Endothelial cell of umbilical vein (primary cell): ENCODE results near the gene RMDN2. TPM values are rescaled to one million over a fixed set of nuclear protein-coding genes. Genes with fewer than 3 reads are reported as not detected.

Experiments used
- BruUV-seq: library from RNA; stranded (reverse); fragments of 400-500 nt; replicated peaks from 2 replicates; lab custom pipeline; 2021; lab: Mats Ljungman, UMichigan
- CTCF ChIA-PET: fragments of 300-600, 350-600 bp; sonication (Branson Sonifier 250); formaldehyde crosslinking; loops from one replicate; lab custom pipeline; 2021; ENCODE audit warnings: antibody characterized with exemption, inconsistent platforms; lab: Charles Lee
- POLR2A ChIA-PET: fragments of 300-600, 350-600 bp; sonication (Branson Sonifier 250); formaldehyde crosslinking; loops from one replicate; lab custom pipeline; 2021; ENCODE audit warnings: antibody characterized with exemption, inconsistent platforms; lab: Charles Lee
- DNase-seq: peaks from one replicate; pipeline ENCODE4 v3.0.0-alpha.2; 2011; ENCODE audit warnings: low read depth, low spot score
- FAIRE-seq: peaks from 2 replicates; lab custom pipeline; 2011; peaks lifted over from hg19 to GRCh38; lab: Jason Lieb, UNC
- H2AFZ ChIP-seq: 2 replicates; pipeline ENCODE4 v1.6.0; 2012; ENCODE audit warnings: low read depth, low read length, control low read depth, inconsistent platforms
- H3K27ac ChIP-seq: 2 replicates; pipeline ENCODE4 v1.5.1; 2011; ENCODE audit warnings: low read depth, mild to moderate bottlenecking, control low read depth, low read length, moderate library complexity; ENCODE audit not compliant: insufficient read depth
- H3K27me3 ChIP-seq, 2 experiments: 2 replicates each; pipeline versions ENCODE4 v1.6.0 to v1.6.1; 2011; ENCODE audit warnings: low read length in 2 of 2, mixed read lengths in 1 of 2; ENCODE audit not compliant: control insufficient read depth in 2 of 2, insufficient read depth in 2 of 2
- H3K36me3 ChIP-seq, 2 experiments: 2 replicates in 1 of 2; 3 replicates in 1 of 2; pipeline ENCODE4 v1.5.1; 2011; ENCODE audit warnings: low read length in 2 of 2, mild to moderate bottlenecking in 1 of 2, moderate library complexity in 1 of 2; ENCODE audit not compliant: control insufficient read depth in 2 of 2, insufficient read depth in 2 of 2; ENCODE audit errors: extremely low read depth in 1 of 2
- H3K4me1 ChIP-seq: 3 replicates; pipeline ENCODE4 v1.5.1; 2011; ENCODE audit warnings: mild to moderate bottlenecking, low read length; ENCODE audit not compliant: control insufficient read depth, insufficient read depth; ENCODE audit errors: extremely low read depth
- H3K4me2 ChIP-seq: 2 replicates; pipeline ENCODE4 v1.6.1; 2011; ENCODE audit warnings: low read length, control low read depth, mixed read lengths; ENCODE audit not compliant: insufficient read depth
- H3K4me3 ChIP-seq, 3 experiments: fragments of 200-600 bp in 1 of 3; sonication (generic), shearing (Covaris generic) in 1 of 3; replicated peaks in 1 of 3; 2 replicates each; pipeline ENCODE4 v1.5.1; 2011 to 2016; ENCODE audit warnings: control low read depth in 3 of 3, low read length in 3 of 3, mild to moderate bottlenecking in 2 of 3, inconsistent platforms in 1 of 3, low read depth in 1 of 3, moderate library complexity in 1 of 3; ENCODE audit not compliant: insufficient read depth in 1 of 3
- H3K79me2 ChIP-seq: 2 replicates; pipeline ENCODE4 v1.6.0; 2012; ENCODE audit warnings: low read length, inconsistent platforms; ENCODE audit not compliant: control insufficient read depth, insufficient read depth
- H3K9ac ChIP-seq: replicated peaks from 2 replicates; pipeline ENCODE3; 2011; ENCODE audit warnings: low read length, control low read depth; ENCODE audit not compliant: insufficient read depth; ENCODE audit errors: extremely low read depth
- H3K9me1 ChIP-seq: replicated peaks from 3 replicates; pipeline ENCODE4 v1.6.0; 2011; ENCODE audit warnings: mild to moderate bottlenecking, low read length; ENCODE audit not compliant: control insufficient read depth, insufficient read depth; ENCODE audit errors: extremely low read depth
- H3K9me3 ChIP-seq: replicated peaks from 2 replicates; pipeline ENCODE4 v1.5.1; 2012; ENCODE audit warnings: low read length, inconsistent platforms; ENCODE audit not compliant: control insufficient read depth, insufficient read depth
- H4K20me1 ChIP-seq: replicated peaks from 2 replicates; pipeline ENCODE3; 2011; ENCODE audit warnings: mild to moderate bottlenecking, low read length; ENCODE audit not compliant: control insufficient read depth, insufficient read depth; ENCODE audit errors: extremely low read depth
- FOS ChIP-seq: IDR thresholded peaks from 2 replicates; pipeline ENCODE4 v1.6.1; 2011; ENCODE audit warnings: mild to moderate bottlenecking, low read length, moderate library complexity, borderline replicate concordance; ENCODE audit not compliant: insufficient read depth
- GATA2 ChIP-seq: IDR thresholded peaks from 2 replicates; pipeline ENCODE4 v1.7.0; 2011; ENCODE audit warnings: low read depth, mild to moderate bottlenecking, moderate library complexity, mixed read lengths, low read length; ENCODE audit not compliant: insufficient read length, insufficient read depth
- MAX ChIP-seq: IDR thresholded peaks from 2 replicates; pipeline ENCODE4 v1.6.1; 2011; ENCODE audit not compliant: insufficient read depth, insufficient read length
- MYC ChIP-seq: IDR thresholded peaks from one replicate; pipeline ENCODE4 v1.6.1; 2011; ENCODE audit warnings: mild to moderate bottlenecking, low read depth, low read length
- POLR2AphosphoS5 ChIP-seq: IDR thresholded peaks from 2 replicates; pipeline ENCODE4 v1.6.1; 2012; ENCODE audit warnings: low read depth, mild to moderate bottlenecking, control low read depth, low read length, moderate library complexity; ENCODE audit not compliant: insufficient read depth
- dilution Hi-C: fragments of 300-500 bp; cut with MboI; formaldehyde crosslinking; loops from one replicate; pipeline ENCODE4 v1.15.0; 2019; ENCODE audit warnings: low sequenced_read_pairs; ENCODE audit not compliant: extremely low pct_ligation_motif_present
- intact Hi-C: fragments of 100-400 bp; cut with micrococcal nuclease; formaldehyde crosslinking; loops from one replicate; pipeline ENCODE4 v1.10.0; 2022
- polyA plus RNA-seq, 4 experiments: library from polyadenylated mRNA; depleted of rRNA in 3 of 4; stranded (reverse) in 3 of 4; unstranded in 1 of 4; fragments of >200 nt; gene quantifications; 2 replicates each; pipeline versions ENCODE4 v1.2.1 to v1.2.3, GENCODE V29; 2011 to 2012; ENCODE audit warnings: missing spikeins in 1 of 4
- total RNA-seq: library from RNA; stranded (reverse); gene quantifications from 2 replicates; pipeline ENCODE4 v1.2.3, GENCODE V29; 2021

The RMDN2 gene
- total and polyA plus RNA-seq, 2 donors (not counting 3 experiments of a cell fraction or from before 2014, with no cell fraction given) = 0.97 to 2.8 TPM

DNA sequence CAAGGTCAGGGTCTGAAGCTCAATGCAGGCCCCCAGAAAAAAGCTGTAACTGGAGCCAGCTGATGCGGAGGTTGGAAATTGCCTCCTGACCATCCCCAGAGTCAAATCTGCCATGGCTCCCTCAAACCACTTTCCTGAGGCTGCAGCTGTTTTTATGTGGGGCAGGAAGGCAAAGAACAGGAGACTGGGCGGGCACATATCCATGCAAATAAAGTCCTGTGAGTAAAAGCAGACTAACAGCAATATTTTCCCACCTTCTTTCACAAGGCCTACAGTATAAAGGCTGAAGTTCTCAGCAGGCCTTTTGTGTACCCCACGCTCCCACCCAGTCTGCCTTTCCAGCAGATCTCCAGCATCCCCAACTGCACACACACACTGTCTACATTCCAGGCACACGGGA is 103.7 kb downstream of the RMDN2 start:
- no peak overlapping the region for H3K27ac ChIP-seq
- dilution Hi-C loops = no loop called here
- intact Hi-C loops = no loop called here

GRCh38 chr2:38029512-38029911 is 104.4 kb downstream of the RMDN2 start:
- intact Hi-C loops = no loop called here
- Histone ChIP-seq H3K36me3 (no peaks in the 10 kb centered on the region), H4K20me1 (no peaks in the 10 kb centered on the region), H3K27ac (no peak overlapping the region), H3K9me1 (no peaks in the 10 kb centered on the region), H3K9ac (no peak overlapping the region), H3K27me3 (peaks cover 2 to 4% of the 10 kb centered on the region in 2 experiments), H3K4me3 (no peak overlapping the region), H3K4me1 (no peaks in the 10 kb centered on the region), H3K79me2 (no peaks in the 10 kb centered on the region), H2AFZ (no peak overlapping the region), H3K9me3 (no peaks in the 10 kb centered on the region), H3K4me2 (no peak overlapping the region)
- no peak for DNase-seq
- POLR2A ChIA-PET = interaction anchor here (0.6 kb wide), 1 partner anchor 444 kb away, joined by 3 read pairs; no protein-coding TSS in a partner anchor
- TF ChIP-seq GATA2 = no peak
- no peak for TF ChIP-seq POLR2AphosphoS5
- no peak for TF ChIP-seq MAX
- TF ChIP-seq MYC = no peak
- no TSS peak for BruUV-seq
- CTCF ChIA-PET = no interaction called here
- FAIRE-seq = no peak
- dilution Hi-C loops = no loop called here

More for the DNA sequence above, 103.7 kb downstream of the RMDN2 start:
- TF ChIP-seq GATA2 = no peak
- TF ChIP-seq FOS = no peak
- DNase-seq (no peak), FAIRE-seq (no peak)
- Histone ChIP-seq H4K20me1 (no peaks in the 10 kb centered on the region), H3K4me3 (no peak overlapping the region), H3K79me2 (no peaks in the 10 kb centered on the region), H3K36me3 (no peaks in the 10 kb centered on the region), H2AFZ (no peak overlapping the region), H3K9me1 (no peaks in the 10 kb centered on the region), H3K9ac (no peak overlapping the region), H3K9me3 (no peaks in the 10 kb centered on the region), H3K27me3 (peaks cover 0 to 2% of the 10 kb centered on the region in 2 experiments), H3K4me2 (no peak overlapping the region), H3K4me1 (no peaks in the 10 kb centered on the region)
- CTCF ChIA-PET = no interaction called here
- no TSS peak for BruUV-seq
- POLR2A ChIA-PET = no interaction called here
